GM21723 (cell line): ENCODE results near the gene NOLC1.
"Not testable (repeated sequence)": the region's sequence is repeated elsewhere in the genome, so short reads cannot be mapped to it uniquely, and the experiment has no call there.

Experiments
- ATAC-seq: cut with Tn5 transposase; IDR thresholded peaks from one replicate; pipeline ENCODE4 v1.9.1; 2021; ENCODE audit warnings: mild to moderate bottlenecking, moderate library complexity; ENCODE audit not compliant: unreplicated experiment

The NOLC1 gene

DNA sequence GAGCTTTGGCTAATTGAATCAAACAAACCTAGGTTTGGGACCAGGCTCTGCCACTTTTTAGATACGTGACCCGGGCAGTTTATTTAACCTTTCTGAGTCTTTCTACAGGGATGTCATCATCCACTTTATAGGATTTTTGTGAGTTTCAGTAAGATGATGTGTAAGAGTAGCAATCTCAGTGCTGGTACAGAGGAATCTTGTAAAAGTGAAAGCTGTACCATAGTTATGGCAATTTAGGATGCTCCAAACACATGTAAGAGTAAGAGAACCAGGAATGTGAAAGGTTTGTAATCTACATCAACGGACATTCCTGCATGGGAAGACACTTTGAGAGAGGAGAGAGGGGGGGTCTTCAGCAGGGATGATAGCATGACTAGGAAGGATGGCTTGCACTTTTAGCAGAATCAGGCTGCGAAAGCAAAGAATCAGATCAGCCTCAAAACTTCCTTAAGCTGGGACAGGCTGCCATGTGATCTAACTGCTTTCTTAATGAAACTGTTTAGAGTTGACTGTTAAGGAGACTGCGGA lies 968 bp downstream of the NOLC1 start:
- ATAC-seq = no peak

DNA sequence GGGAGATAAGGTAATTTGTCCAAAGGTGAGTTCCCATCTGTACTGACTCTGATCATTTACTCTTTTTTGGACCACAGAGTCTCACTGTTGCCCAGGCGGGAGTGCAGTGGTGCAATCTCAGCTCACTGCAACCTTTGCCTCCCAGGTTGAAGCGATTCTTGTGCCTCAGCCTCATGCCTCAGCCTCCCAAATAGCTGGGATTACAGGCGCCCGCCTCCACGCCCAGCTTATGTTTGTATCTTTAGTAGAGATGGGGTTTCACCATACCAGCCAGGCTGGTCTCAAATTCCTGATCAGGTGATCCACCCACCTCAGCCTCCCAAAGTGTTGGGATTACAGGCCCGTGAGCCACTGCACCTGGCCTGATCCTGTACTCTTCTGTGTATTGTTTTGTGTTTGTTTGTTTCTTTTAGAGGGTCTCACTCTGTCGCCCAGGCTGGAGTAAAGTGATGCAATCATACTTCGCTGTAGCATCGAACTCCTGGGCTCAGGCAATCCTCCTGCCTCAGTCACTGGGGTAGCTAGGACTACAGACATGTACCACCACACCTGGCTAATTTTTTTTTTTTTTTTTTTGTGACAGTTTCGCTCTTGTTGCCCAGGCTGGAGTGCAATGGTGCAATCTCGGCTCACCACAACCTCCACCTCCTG lies 2.4 kb downstream of the NOLC1 start:
- ATAC-seq = no peak

DNA sequence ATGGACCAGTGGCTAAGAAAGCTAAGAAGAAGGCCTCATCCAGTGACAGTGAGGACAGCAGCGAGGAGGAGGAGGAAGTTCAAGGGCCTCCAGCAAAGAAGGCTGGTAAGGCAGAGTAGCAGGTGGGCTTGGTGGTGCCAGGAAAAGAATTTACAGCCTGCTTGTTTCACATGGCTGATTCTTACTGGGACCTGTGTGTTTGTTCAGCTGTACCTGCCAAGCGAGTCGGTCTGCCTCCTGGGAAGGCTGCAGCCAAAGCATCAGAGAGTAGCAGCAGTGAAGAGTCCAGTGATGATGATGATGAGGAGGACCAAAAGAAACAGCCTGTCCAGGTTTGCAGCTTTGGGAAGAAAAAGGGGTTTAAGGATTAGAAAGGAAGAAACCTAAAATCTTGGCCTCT lies 5.0 kb downstream of the NOLC1 start:
- no peak for ATAC-seq

DNA sequence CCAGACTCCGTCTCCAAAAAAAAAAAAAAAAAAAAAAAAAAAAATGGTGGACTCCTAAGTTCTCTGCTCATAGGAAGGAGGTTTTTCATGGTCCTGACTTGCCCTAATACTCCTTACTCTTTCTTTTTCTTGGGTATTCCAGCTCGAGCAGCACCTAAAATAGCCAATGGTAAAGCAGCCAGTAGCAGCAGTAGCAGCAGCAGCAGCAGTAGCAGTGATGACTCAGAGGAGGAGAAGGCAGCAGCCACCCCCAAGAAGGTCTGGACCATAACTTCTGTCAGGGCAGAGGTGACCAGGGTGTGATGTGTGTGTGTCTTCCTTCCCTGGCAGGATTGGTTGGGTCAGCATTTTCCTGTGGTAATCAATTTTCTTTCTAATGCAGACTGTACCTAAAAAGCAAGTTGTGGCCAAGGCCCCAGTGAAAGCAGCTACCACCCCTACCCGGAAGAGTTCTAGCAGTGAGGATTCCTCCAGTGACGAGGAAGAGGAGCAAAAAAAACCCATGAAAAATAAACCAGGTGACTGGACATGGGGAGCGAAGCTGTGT lies 6.9 kb downstream of the NOLC1 start:
- ATAC-seq = no peak

DNA sequence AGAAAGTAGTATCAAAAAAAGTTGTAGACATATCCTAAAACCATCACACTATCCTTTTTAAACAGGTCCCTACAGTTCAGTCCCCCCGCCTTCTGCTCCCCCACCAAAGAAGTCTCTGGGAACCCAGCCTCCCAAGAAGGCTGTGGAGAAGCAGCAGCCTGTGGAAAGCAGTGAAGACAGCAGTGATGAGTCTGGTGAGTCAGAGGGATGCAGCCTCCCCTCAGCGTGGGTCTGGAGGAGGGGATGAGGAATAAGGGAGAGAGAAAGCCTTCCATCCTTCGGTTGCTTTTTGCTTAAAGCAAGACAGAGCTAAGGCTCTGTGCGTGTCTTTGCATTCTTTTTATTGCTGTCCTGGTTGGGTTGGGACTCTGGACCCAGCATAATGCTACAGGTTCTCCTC lies 7.6 kb downstream of the NOLC1 start:
- ATAC-seq = no peak

DNA sequence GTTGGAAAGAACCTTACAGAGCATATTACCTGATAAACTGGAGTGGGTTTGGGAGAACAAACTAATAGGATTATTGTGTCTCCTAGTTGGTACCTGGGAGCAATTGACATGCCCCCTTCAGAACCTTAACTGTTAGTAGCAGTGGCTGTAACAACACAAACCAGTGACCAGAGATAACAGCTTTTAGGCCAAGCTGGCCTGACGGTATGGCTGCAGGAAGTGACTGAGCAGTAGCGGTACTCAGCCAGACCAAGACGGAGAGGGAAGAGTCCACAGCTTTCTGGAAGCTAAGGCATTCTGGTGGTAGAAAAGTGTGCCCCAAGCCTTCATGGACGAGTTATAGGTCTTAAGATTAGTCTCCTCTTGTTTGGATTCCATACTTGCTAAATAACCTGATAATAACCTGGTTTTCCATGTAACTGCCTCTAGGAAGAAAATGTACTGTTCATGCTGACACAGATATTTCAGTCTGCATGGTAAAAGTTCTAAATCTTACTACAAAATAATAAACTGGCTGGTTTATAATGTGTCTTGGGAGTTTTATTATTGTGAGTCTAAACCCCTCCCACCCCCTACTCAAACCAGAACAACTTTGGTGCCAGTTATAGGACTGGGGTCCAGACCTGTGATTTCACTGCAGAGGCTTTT lies 11.3 kb downstream of the NOLC1 start:
- no peak for ATAC-seq

DNA sequence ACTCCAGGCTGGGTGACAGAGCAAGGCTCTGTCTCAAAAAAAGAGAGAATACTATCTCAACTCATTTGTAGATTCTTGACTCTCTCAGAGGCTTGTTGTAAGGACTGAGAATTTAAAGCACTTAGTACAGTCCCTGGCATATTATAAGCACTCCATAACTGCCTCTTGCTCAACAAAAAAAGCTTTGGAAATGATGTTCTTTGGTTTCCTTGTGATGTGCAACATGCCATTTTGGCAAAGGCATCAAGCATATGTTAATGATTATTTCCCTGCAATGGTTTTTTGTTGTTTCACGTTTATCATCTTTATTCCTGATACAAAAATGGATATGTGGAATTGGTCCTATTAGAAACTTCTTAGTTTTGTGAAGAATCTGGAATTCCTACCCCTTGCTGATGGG lies 15.7 kb downstream of the NOLC1 start:
- no peak for ATAC-seq

DNA sequence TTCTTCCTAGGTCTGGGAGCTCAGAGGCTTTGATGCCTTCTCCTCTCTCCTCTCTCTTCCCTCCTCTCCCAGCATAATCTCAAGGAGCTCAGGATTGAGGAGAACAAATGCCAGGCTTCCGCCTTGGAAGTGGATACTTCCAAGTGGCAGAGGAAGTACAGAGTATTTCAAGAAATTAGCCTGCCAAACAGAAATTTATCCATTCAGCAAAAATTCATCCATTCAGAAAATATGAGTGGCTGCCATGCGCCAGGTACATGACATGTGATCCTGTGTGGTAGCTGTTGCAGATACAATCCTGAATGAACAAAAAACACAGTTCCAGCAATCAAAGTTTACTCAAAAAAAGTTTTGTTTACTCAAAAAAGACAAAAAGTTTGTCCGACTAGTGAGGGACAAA lies 18.4 kb downstream of the NOLC1 start:
- no peak for ATAC-seq

DNA sequence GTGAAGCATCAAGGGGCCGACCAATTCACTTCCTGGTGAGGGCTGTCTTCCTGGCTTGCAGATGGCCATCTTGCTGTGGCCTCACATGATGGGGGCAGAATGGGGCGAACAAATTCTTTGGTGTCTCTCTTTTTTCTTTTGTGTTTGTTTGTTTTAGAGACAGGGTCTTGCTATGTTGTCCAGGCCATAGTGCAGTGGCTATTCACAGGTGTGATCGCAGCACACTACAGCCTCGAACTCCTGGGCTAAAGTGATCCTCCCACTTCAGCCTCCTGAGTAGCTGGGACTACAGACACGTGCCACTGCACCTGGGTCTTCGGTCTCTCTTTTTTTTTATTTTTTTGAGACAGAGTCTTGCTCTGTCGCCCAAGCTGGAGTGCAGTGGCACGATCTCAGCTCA lies 20.1 kb downstream of the NOLC1 start:
- no peak for ATAC-seq

DNA sequence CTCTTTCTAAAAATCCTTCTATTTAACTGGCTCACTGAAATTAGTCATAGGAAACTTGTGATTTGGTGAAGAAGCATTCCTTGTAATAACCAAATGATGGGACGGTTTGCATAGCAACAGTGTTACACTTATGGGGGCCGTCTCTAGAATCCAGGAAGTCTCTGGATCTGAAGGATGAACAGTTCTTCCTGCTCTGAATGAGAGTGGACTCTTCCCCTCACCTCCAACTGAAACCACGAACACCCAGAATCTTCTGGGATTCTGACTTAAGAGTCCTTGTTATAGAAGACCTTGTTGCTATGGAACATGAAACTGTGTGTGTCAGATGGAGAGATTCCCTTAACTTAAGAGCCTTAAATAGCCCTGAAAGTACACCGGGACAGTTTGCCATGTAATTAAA lies 23.2 kb downstream of the NOLC1 start:
- ATAC-seq = no peak

DNA sequence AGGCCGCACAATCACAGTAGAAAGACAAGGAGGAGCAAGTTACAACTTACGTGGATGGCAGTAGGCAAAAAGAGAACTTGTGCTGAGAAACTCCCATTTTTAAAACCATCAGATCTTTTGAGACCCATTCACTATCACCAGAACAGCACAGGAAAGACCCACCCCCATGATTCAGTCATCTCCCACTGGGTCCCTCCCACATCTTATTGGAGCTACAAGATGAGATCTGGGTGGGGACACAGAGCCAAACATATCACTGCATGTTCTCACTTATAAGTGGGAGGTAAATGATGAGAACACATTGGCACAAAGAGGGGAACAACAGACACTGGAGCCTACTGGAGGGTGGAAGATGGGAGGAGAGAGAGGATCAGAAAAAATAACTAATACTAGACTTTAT lies 32.4 kb downstream of the NOLC1 start:
- ATAC-seq = no peak

DNA sequence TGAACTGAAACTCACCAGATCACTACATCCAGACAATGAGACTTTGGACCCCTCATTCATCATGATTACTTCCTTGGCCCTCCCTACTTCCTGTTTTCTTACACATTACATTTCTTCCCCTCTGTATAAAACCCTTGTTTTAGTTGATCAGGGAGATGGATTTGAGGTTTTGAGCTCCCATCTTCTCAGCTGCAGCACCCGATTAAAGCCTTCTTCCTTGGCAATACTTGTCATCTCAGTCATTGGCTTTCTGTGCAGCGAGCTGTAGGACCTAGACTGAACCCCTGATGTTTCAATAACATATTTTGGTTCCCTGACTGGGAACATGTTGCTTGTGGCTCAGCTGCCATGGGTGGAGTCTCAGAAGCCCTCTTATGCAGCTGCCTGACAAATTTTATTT lies 33.1 kb downstream of the NOLC1 start:
- no peak for ATAC-seq

DNA sequence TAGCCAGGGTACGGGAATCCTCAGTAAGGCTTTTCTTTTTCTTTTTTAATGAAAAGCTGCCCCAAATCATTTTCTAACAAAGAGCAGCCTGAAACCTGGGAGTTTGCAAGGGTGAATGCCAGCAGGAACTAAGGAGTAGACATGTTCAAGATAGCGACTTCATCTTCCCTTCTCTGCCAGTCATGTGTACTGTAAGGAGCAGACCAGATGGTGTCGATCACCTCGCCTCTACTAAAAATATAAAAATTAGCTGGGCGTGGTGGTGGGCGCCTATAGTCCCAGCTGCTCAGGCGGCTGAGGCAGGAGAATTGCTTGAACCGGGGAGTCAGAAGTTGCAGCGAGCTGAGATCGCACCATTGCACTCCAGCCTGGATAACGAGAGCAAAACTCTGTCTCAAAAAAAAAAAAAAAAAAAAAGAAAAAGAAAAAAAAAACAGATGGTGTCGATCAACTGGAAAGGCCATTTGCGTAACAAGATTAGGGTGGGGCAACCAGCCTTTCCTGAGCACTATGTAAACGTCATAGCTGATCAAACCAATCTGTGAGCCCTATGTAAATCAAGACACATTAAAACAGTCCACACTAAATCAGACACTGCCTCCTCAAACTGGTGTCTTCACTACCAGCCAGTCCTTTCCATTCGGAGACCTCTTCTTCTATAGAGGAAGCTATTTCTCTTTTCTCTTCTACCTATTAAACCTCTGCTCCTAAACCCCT lies 33.8 kb downstream of the NOLC1 start:
- ATAC-seq = no peak

DNA sequence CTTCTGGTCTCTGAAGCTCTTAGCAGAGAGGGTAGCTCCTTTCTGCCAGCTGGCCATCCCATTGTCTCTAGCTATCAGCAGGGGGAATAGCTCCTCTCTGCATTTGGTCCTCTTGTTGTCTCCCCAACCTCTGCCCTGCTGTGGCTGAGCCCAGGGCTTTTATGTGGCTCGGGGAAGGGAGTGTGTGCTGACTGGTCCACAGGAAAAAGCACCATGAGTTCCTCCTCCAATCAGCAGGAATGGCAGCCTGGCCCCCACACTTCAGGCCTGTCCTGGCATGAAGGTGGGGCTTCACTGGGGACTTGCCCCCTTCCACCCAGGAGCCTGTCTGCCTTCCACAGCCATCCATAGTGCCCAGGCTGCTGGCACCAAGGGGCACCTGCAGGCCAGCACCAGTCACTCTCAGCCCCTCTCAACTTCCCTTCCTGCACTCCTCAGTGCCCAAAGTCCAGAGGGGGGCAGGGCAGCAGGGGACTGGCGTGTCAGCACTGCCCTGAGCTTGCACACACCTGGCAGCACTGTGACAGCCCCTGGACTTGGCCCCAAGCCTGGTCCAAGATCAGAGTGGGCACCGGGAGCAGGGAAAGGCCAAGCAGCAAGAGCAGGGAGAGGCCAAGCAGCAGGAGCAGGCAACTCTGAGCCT lies 36.2 kb downstream of the NOLC1 start:
- ATAC-seq = no peak

DNA sequence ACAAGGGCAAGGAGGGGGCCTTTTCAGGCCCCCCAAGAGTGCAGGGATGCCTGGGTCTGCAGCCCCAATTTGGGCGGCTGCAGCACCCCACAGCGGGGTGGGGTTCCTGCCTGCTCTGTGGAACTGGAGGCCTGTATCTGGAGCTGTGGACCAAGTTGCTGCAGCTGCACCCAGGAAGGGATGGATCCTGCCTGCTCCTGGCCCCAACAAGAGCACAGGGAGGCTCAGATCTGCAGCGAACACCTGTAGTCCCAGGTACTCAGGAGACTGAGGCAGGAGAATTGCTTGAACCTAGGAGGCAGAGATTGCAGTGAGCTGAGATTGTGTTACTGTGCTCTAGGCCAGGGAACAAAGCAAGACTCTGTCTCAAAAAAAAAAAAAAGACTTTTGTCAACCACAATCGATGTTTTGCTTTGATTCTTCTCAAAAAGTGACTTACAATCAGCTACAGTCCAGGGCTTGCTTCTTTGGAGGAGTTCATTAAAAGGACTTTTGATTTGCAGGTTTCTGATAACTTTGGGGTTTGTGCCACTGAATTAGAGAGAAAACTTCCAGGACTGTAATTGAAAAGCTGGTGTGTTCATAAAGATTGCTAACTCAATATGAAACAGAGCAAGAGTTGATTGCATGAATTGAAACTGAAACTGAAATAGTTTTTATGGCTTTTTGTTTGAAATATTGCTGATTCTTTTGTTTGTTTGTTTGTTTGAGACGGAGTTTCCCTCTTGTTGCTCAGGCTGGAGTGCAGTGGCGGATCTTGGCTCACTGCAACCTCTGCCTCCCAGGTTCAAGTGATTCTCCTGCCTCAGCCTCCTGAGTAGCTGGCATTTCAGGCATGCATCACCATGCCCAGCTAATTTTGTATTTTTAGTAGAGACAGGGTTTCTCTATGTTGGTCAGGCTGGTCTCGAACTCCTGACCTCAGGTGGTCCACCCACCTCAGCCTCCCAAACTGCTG lies 37.0 kb downstream of the NOLC1 start:
- not testable (repeated sequence) for ATAC-seq

DNA sequence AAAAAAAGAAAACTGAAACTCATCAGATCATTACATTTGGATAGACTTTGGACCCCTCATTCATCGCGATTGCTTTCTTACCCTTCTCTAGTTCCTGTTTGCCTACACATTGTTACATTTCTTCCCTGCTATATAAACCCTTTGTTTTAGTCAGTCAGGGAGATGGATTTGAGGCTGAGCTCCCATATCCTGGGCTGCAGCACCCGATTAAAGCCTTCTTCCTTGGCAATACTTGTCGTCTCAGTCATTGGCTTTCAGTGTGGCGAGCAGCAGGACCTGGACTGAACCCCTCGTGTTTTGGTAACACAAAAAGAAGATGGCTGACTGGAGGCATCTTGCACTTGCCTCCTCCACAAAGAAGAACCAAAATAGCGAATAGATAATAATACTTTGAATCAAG lies 39.8 kb downstream of the NOLC1 start:
- no peak for ATAC-seq

DNA sequence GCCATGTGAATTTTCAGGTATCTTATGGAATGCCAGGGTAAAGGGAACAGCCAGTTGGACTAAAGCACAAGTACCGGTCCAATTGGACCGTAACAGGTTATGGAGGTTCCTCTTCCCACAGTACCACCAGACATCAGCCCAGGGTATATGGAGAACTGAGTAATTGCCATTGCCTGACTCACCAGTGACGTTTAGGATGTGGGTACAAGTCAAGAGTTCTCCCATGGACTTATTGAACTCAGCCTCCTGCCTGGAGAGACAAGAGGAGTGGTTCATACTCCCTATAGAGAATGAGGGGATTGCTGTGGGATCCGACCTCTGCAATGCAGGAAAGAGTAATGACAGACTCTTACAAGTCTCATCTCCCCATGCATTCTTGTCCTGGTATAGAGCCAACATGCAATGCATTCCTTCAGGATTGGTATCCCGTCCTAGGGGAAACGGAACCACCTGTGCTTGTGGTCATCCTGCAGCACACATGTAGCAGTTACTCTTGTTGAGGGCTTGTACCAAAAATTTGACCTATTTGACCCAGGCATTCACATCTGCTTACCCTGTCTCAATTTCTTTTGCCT lies 43.2 kb downstream of the NOLC1 start:
- no peak for ATAC-seq

DNA sequence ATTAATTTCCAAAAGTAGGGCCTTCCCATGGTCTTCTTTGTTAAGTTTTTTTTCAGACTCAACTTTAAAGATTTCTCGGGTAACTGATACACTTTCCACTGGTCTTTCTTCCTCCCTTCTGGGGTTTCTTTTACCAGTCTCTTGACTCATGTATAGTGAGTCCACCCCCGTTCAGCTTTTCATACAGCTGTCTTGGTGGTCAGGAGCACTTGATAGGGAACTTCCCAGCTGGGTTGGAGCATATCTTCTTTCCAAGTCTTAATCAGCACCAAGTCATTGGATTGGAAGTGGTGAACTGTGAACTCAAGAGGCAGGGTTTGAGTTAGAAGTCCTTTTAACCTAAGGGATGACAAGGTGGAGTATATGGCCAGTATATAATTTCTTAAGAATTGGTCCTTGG lies 44.7 kb downstream of the NOLC1 start:
- ATAC-seq = no peak

DNA sequence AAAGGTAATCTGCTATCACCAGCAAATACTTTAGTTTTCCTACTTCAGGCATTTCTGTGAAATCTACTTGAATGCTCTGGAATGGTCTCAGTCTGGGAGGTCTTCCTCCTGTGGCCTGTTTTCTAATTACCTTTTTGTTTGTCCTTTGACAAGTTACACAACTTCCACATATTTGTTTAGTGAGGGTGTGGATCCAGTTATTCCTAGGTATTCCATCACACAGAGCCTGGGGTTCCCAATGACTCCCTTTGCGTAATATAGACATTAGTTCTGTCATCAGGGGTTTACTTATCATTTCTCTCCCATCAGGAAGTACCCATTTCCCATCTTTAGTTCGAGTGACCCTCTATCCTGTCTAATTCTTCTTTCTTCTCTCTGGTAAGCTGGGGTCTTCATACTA lies 45.8 kb downstream of the NOLC1 start:
- ATAC-seq = no peak
